Left lobe of liver (tissue), 2 donors: ENCODE results near the gene MEA1. TPM values are rescaled to one million over a fixed set of nuclear protein-coding genes. Genes with fewer than 3 reads are reported as not detected.
"Not testable (repeated sequence)": the region's sequence is repeated elsewhere in the genome, so short reads cannot be mapped to it uniquely, and the experiment has no call there.

Source experiments
- ATAC-seq: fragments of 200-7000 bp; cut with Tn5 transposase; one replicate; pipeline ENCODE4 v1.9.1; 2020; ENCODE audit warnings: mild to moderate bottlenecking, moderate library complexity
- DNase-seq: peaks from one replicate; pipeline ENCODE4 v3.0.0-alpha.2; 2020; ENCODE audit warnings: low spot score
- total RNA-seq: library from RNA; stranded (reverse); gene quantifications from one replicate; pipeline ENCODE4 v1.2.1, GENCODE V29; 2021
- donor health status: DM: no; HTN: no; CAD: no; lungs with moderate emphysema.
- donor health status: DM: no; HTN: yes; CAD: no.

MEA1 gene
- total RNA-seq, 1 donor from 2014 or later: 20.2 TPM

GRCh38 chr6:43013097-43013842, 476 bp downstream of the MEA1 start:
- ATAC-seq (no peak), DNase-seq (no peak)

GRCh38 chr6:43012364-43012763, 1.4 kb downstream of the MEA1 start:
- ATAC-seq: no peak
- no peak for DNase-seq

- no peak for ATAC-seq
- no peak for DNase-seq
Observed at GRCh38 chr6:43011207-43011606, 2.5 kb downstream of the MEA1 start.

- no peak for ATAC-seq
- DNase-seq: no peak
Observed at GRCh38 chr6:43009124-43009523, 4.6 kb downstream of the MEA1 start.

GRCh38 chr6:43007126-43007525, 6.6 kb downstream of the MEA1 start:
- DNase-seq (no peak), ATAC-seq (no peak)

- no peak for ATAC-seq
- DNase-seq: no peak
Observed at GRCh38 chr6:43006251-43006650, 7.5 kb downstream of the MEA1 start.

GRCh38 chr6:43005844-43006243, 7.9 kb downstream of the MEA1 start:
- ATAC-seq (no peak), DNase-seq (no peak)

GRCh38 chr6:43001843-43002242, 11.9 kb downstream of the MEA1 start:
- ATAC-seq: no peak

GRCh38 chr6:42998205-42998604, 15.5 kb downstream of the MEA1 start:
- peak; percentile 73 for ATAC-seq

More at GRCh38 chr6:43001843-43002242, 11.9 kb downstream of the MEA1 start:
- no peak for DNase-seq

GRCh38 chr6:42996513-42996912, 17.2 kb downstream of the MEA1 start:
- DNase-seq: no peak
- ATAC-seq: peak; percentile 68

More at GRCh38 chr6:42998205-42998604, 15.5 kb downstream of the MEA1 start:
- not testable (repeated sequence) for DNase-seq

- DNase-seq (no peak), ATAC-seq (no peak)
Observed at GRCh38 chr6:42993445-42993844, 20.3 kb downstream of the MEA1 start.

GRCh38 chr6:42989923-42990322, 23.8 kb downstream of the MEA1 start:
- DNase-seq (no peak), ATAC-seq (no peak)

- no peak for ATAC-seq
Observed at GRCh38 chr6:42988486-42989020, 25.2 kb downstream of the MEA1 start.

GRCh38 chr6:42987533-42988451, 26.0 kb downstream of the MEA1 start:
- ATAC-seq (no peak), DNase-seq (no peak)

More at GRCh38 chr6:42988486-42989020, 25.2 kb downstream of the MEA1 start:
- no peak for DNase-seq

GRCh38 chr6:42984924-42985475, 28.7 kb downstream of the MEA1 start:
- no peak for ATAC-seq
- DNase-seq: no peak

- DNase-seq (peak; percentile 98), ATAC-seq (peak; percentile 93)
Observed at GRCh38 chr6:42984001-42984923, 29.5 kb downstream of the MEA1 start, which contains the start of gene PPP2R5D. Gene PPP2R5D, plus strand, starts transcription at chr6:42984570. Its CDS starts 108 bp downstream, at chr6:42984678.

- DNase-seq (no peak), ATAC-seq (no peak)
Observed at GRCh38 chr6:42981836-42982235, 31.9 kb downstream of the MEA1 start.

- no peak for DNase-seq
- ATAC-seq: peak; percentile 12
Observed at GRCh38 chr6:42979523-42980177, 34.1 kb downstream of the MEA1 start.

- ATAC-seq: peak; percentile 93
Observed at GRCh38 chr6:42978839-42979522, 34.8 kb downstream of the MEA1 start, which contains the start of gene PEX6. Gene PEX6, minus strand, starts transcription at chr6:42979181. Its CDS starts 31 bp downstream, at chr6:42979150.

More at GRCh38 chr6:42978839-42979522, 34.8 kb downstream of the MEA1 start, which contains the start of gene PEX6:
- DNase-seq: peak; percentile 89
